Lower lobe of right lung (tissue), 2 donors: ENCODE data around the gene EXOSC3. TPM values are rescaled to one million over a fixed set of nuclear protein-coding genes. Genes with fewer than 3 reads are reported as not detected.
"Not testable (repeated sequence)": the region's sequence is repeated elsewhere in the genome, so short reads cannot be mapped to it uniquely, and the experiment has no call there.

Source experiments
- ATAC-seq, 2 donors: fragments of 200-7000 bp; cut with Tn5 transposase; one replicate each; pipeline ENCODE4 v1.9.1; 2020 to 2022; ENCODE audit warnings: mild to moderate bottlenecking in 2 of 2, moderate library complexity in 2 of 2
- DNase-seq: peaks from one replicate; pipeline ENCODE4 v3.0.0-alpha.2; 2020
- H3K27ac ChIP-seq: fragments of 200-600 bp; one replicate; pipeline ENCODE4 v1.8.0; 2022
- H3K27me3 ChIP-seq: fragments of 200-600 bp; one replicate; pipeline ENCODE4 v1.8.0; 2022; ENCODE audit warnings: low read depth
- H3K36me3 ChIP-seq: fragments of 200-600 bp; one replicate; pipeline ENCODE4 v1.8.0; 2022; ENCODE audit warnings: mild to moderate bottlenecking
- H3K4me1 ChIP-seq: fragments of 200-600 bp; one replicate; pipeline ENCODE4 v1.8.0; 2022
- H3K4me3 ChIP-seq: fragments of 200-600 bp; one replicate; pipeline ENCODE4 v1.8.0; 2022; ENCODE audit warnings: mild to moderate bottlenecking
- H3K9me3 ChIP-seq: fragments of 200-600 bp; one replicate; pipeline ENCODE4 v1.8.0; 2022
- intact Hi-C: fragments of 100-400 bp; cut with DNase I; formaldehyde crosslinking; loops from one replicate; pipeline ENCODE4 v1.11.0; 2022
- total RNA-seq: library from RNA; stranded (reverse); fragmentation: NEBNext Ultra II Directional; extraction: Animal tissue kit (Norgen Biotek cat#: 25700); gene quantifications from one replicate; pipeline ENCODE4 v1.2.1, GENCODE V29; 2021
- TF ChIP-seq, protein P1 (sequence below): fragments of 200-600 bp; IDR thresholded peaks from one replicate; pipeline ENCODE4 v1.8.0; 2022; ENCODE audit warnings: antibody characterized with exemption, mild to moderate bottlenecking
- donor health status: DM: no; HTN: yes; CAD: no; lungs with severe emphysema.

Gene EXOSC3
- total RNA-seq, 1 donor from 2014 or later = 34.6 TPM

DNA sequence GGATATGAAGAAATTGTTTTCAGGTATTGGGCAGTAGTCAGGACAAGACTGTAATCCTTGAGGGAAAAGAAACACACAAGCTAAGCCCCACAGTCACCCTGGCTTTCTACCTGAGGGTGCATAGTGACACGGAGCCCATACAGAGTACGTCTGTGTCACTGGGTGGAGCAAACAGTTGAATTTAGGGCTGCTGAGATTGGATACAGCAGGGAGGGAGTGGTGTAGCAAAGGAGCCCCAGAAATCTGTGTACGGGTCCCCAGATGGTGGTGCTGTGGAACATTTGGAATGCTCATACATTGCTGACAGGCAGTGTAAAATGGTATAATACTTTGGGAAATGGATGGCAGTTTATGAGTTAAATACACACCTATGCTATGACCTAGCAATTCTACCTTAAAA is 26.1 kb downstream of the EXOSC3 start:
- Histone ChIP-seq H3K9me3 (no peaks in the 10 kb centered on the region), H3K4me1 (peaks cover 16% of the 10 kb centered on the region), H3K27me3 (no peaks in the 10 kb centered on the region), H3K27ac (no peak overlapping the region), H3K36me3 (peaks cover 7% of the 10 kb centered on the region), H3K4me3 (no peak overlapping the region)
- no peak for DNase-seq
- ATAC-seq = no peak
- TF ChIP-seq, protein P1, sequence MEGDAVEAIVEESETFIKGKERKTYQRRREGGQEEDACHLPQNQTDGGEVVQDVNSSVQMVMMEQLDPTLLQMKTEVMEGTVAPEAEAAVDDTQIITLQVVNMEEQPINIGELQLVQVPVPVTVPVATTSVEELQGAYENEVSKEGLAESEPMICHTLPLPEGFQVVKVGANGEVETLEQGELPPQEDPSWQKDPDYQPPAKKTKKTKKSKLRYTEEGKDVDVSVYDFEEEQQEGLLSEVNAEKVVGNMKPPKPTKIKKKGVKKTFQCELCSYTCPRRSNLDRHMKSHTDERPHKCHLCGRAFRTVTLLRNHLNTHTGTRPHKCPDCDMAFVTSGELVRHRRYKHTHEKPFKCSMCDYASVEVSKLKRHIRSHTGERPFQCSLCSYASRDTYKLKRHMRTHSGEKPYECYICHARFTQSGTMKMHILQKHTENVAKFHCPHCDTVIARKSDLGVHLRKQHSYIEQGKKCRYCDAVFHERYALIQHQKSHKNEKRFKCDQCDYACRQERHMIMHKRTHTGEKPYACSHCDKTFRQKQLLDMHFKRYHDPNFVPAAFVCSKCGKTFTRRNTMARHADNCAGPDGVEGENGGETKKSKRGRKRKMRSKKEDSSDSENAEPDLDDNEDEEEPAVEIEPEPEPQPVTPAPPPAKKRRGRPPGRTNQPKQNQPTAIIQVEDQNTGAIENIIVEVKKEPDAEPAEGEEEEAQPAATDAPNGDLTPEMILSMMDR = no peak
- intact Hi-C loops = no loop called here

DNA sequence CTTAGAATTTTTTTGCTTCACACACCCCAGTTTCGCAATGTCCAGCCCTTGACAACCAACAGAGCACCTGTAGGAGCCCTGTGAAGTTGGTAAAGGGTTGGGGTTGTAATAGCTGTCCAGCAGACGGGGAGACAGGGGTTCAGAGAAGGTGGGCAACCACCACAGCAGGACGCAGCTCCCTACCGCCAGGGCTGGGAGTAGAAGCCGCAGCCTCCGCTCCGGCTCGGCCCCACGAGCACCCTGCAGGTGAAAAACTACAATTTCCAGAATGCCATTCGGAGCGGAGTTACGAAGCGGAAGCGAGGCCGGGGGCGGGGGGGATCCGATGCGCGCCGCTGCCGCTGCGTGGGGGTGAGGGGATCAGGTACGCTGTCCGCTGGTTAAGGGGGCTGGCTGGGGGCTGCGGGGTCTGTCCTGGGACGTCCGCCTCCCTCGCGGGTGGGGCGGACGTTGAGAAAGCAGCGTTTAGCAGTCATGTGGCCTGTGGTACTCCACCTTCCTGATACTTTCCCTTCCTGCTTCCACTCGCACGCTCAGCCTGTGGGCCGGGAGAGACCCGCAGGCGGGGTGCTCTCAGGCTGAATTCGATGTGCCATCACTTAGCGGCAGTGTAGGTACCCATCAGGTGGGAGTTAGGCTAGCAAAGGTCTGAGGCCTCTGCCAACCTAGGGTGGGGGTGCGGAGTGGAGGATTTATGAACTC is 31.2 kb downstream of the EXOSC3 start, which contains the start of gene TRMT10B:
Gene TRMT10B (plus strand): TSS at position 317 of the 702 bp plus-strand sequence. CDS start 8,127 bp downstream, outside the sequence.
- peak; percentile 93 to 98 for ATAC-seq
- Histone ChIP-seq H3K4me3 (peak within 1 kb of the TSS; percentile 84), H3K27me3 (no peaks in the 10 kb centered on the region), H3K4me1 (peaks cover 16% of the 10 kb centered on the region), H3K9me3 (no peaks in the 10 kb centered on the region), H3K27ac (peak within 1 kb of the TSS; percentile 87), H3K36me3 (no peaks in the 10 kb centered on the region)
- DNase-seq = peak; percentile 78
- TF ChIP-seq, protein P1 = peak; percentile 8
- intact Hi-C loops = no loop called here

DNA sequence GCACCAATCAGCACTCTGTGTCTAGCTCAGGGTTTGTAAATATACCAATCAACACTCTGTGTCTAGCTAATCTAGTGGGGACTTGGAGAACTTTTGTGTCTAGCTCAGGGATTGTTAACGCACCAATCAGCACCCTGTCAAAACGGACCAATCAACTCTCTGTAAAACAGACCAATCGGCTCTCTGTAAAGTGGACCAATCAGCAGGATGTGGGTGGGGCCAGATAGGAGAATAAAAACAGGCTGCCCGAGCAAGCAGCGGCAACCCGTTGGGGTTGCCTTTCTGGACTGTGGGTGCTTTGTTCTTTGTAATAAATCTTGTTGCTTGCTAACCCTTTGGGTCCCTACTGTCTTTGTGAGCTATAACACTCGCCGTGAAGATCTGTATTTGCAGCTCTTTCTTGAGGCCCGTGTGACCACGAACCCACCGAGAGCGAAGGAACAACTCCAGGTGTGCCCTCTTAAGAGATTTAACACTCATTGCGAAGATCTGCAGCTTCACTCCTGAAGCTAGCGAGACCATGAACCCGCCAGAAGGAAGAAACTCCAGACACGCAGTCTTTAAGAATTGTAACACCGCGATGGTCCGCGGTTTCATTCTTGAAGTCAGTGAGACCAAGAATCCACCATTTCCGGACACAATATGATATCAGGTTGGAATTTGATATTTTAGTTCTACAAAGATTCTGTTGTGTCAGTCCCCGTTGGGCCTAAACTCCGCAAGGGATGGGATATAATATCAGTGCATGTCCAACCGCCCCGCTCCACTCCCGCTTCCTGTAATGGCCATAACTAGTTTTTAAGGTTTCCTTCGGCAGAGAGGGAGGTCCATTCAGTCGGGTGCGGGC is 32.0 kb downstream of the EXOSC3 start:
- H3K4me3 ChIP-seq = peak overlapping the region; percentile 84
- no peaks in the 10 kb centered on the region for H3K36me3 ChIP-seq
- peaks cover 16% of the 10 kb centered on the region for H3K4me1 ChIP-seq
- peak overlapping the region; percentile 87 for H3K27ac ChIP-seq
- ATAC-seq = no peak
- no peaks in the 10 kb centered on the region for H3K27me3 ChIP-seq
- TF ChIP-seq, protein P1 = no peak
- no peak for DNase-seq
- H3K9me3 ChIP-seq = no peaks in the 10 kb centered on the region
- intact Hi-C loops = no loop called here

DNA sequence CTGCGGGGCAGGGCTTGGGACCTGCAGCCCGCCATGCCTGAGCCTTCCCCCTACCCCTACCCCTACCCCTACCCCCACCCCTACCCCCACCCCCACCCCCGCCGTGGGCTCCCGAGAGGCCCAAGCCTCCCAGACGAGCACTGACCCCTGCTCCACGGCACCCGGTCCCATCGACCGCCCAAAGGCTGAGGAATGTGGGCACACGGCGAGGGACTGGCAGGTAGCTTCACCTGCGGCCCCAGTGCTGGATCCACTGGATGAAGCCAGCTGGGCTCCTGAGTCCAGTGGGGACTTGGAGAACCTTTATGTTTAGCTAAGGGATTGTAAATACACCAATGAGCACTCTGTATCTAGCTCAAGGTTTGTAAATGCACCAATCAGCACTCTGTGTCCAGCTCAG is 32.8 kb downstream of the EXOSC3 start:
- H3K9me3 ChIP-seq, DNase-seq, intact Hi-C loops, ATAC-seq, H3K27ac ChIP-seq, H3K4me3 ChIP-seq, H3K27me3 ChIP-seq, H3K36me3 ChIP-seq: not testable (repeated sequence)
- H3K4me1 ChIP-seq = peaks cover 16% of the 10 kb centered on the region

DNA sequence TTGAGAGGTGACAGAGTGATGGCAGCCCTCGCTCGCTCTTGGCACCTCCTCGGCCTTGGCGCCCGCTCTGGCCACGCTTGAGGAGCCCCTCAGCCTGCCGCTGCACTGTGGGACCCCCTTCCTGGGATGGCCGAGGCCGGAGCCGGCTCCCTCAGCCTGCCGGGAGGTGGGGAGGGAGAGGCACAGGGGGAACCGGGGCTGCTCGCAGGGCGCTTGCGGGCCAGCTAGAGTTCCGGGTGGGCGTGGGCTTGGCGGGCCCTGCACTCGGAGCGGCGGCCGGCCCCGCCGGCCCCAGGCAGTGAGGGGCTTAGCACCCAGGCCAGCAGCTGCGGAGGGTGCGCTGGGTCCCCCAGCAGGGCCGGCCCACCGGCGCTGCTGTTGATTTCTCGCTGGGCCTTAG is 33.2 kb downstream of the EXOSC3 start:
- intact Hi-C loops, H3K4me3 ChIP-seq, DNase-seq, H3K27ac ChIP-seq, H3K36me3 ChIP-seq, H3K9me3 ChIP-seq, ATAC-seq, H3K27me3 ChIP-seq: not testable (repeated sequence)
- peaks cover 16% of the 10 kb centered on the region for H3K4me1 ChIP-seq

DNA sequence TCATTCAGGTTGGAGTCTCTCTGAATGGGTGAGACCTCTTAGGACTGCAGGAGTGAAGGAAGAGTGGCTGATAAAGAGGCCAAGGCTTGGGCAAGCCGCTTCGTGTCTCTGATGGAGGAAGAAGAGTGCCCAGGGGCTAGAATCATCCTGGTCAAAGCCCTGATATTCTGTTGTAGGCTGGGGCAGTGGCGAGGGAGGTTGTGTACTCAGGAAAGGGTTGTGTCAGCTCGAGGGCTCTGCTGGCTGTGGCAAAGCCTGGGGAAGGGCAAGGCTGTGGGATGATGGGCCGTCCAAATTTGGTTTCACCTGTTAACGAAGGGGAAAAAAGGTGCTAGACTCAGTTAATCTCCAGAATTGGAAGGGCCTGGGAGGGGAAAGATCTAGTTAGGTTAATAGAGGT is 33.7 kb downstream of the EXOSC3 start:
- Histone ChIP-seq H3K36me3 (no peaks in the 10 kb centered on the region), H3K4me3 (no peak overlapping the region), H3K27ac (no peak overlapping the region), H3K4me1 (peaks cover 16% of the 10 kb centered on the region), H3K9me3 (no peaks in the 10 kb centered on the region), H3K27me3 (no peaks in the 10 kb centered on the region)
- intact Hi-C loops = no loop called here
- TF ChIP-seq, protein P1 = no peak
- DNase-seq (no peak), ATAC-seq (no peak)
